ENCODE measurements around the gene SH3RF3.

Gene SH3RF3

DNA sequence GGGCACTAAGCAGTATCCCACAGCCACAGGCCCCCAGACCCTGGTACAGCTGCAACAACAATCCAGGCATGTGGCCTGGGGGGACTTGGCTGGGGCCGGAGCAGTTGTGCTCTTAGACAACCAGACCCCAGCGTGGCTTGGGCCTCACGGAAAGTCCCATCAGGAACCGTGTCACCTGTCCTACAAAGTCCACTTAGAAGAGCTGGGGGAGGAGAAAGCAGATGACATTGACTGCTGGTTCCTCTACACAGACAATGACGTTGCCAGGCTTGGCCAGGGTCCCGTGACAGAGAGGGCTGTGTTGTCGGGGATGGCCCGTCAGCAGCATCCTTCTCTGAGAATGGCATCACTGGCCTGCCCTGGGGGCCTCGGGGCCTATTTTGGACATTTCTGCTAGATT lies 360.3 kb downstream of the SH3RF3 start:
- DNase-seq = no peak

DNA sequence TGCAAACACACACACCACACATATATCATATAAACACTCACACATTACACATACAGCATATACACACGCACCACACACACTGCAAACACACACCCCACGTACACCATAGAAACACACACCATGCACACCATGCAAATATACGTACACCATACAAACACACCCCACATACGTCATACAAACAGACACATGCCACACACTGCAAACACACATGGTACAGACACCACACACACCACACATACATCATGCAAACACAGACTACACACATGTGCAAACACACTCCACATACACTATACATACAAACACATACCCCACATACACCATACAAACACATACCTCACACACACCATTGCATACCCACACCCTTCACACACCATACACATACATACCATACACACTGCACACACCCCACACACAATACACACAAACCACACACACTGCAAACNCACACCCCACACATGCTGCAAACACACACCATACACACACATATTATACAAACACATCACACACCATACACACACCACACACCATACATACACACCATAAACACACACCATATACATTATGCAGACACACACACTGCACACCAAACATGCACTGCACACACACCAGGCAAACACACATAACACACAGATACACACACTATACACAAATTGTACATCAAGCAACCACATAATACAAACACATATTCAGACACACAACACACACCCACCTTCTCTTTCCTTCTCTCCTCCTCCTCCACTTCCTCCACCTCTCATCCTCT lies 364.4 kb downstream of the SH3RF3 start:
- no peak for DNase-seq

DNA sequence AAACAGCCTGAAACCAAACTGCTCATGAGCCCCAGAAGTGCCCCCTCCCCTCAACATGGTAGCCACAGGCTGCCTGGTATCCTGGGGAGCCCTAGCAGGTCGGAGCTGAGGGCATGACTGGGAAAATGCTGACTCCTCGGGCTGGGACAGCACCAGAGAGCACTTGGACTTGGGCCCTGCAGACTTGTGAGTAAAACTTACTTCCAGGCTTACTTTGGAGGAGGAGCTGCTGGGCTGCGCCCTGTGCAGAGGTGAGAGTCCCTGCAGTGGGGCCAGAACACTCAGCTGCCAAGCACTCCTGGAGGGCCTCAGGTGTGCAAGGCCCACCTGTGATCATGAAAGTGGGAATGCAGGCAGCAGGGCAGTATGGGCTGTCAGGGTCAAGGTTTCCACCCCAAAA lies 365.3 kb downstream of the SH3RF3 start:
- no peak for DNase-seq

DNA sequence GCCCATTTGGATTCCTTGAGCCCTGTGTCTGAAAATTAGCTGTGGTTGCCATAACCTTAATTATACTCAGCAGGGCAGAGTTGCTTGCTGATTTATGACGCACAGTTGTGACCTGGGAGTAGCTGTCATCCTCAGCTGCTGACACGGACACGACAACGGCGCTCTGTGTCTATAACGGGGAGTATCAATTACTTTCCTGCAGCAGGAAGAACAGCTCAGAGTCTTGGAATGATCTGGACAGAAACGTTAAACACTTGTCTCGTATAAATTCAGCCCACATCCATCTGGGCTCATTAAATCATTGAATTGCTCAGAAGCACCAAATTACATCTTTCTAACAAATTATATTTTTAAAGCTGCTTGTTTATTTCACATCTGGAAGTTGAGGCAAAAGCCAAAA lies 368.5 kb downstream of the SH3RF3 start:
- DNase-seq = no peak

DNA sequence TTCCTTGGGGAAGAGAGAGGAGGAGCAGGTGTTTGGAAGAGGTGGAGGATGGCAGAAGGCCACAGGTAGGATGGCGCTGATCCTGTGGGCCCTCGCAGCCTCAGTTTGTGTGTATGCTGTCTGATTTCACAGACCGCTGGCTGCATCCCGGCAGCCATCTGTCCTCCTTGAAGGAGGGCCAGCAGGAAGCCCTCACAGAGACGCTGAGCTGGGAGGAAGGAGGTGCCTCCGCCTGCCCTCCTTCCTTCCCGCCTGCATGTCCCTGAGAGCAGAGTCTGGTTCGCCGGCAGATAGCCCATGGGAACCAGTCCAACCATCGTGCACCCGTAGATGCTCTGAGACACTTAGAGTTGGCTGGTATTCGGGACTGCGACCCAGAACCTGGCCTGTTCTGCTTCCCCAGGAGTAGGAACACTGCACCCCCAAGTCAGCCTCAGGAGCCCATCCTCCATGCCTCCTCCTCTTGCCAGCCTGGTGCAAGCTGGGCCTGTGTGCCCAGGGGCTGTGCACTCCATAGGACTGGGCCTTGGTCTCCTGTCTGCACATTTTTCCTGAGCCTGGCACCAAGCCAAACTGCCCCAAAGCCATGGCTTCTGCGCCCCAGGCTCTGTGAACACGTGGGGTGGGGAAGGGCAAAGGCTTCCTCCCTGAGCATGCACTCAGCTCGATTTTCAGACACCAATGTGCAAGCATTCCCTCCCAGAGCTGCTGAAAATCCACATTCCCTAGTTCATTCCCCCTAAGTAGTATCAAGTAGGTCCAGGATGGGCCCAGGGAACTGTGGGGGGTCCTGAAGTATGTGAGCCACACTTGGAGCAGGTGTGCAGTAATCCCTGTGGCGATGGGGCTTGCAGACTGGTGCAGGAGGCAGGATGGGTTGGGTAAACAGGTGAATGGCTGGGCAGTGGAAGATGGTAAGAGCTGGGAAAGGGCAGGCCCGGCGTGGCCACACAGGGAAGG lies 369.2 kb downstream of the SH3RF3 start:
- DNase-seq = no peak

DNA sequence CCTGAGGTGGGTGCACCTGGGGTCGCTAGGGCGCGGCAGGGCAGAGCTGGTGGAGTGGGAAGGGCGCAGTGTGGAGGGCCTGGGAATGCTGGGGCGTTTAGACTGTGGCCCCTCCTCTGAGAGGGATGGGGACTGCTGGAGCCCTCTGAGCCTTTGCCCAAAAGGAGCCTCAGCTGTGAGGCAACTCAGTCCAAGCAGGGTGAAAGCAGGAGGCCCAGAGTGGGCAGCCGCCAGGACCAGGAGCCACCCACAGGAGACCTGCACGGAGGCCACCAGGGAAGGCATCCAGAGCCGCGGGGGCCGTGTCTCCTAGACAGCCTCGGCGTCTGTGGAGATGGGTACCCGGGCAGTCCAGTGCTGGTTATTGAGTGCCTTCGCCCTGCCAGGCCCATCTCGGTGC lies 369.9 kb downstream of the SH3RF3 start:
- no peak for DNase-seq

DNA sequence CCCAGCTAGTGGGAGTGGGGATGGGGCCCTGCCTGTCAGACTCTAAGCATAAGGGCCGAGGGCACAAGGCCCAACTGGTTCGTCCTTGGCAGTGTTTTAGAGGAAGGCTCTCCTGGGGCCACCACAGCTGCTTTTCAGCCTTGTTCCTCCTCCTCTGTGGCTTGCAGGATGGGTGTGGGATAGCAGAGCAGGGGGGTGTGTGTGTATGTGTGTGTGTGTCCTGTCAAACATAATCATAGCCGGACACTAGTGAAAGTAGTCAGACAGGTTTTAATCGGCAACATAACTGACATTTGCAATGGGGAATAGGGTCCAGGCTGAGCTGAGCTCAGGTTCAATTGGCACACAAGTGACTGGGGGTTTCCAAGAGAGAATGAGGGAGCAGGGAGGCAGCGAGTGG lies 370.6 kb downstream of the SH3RF3 start:
- DNase-seq = no peak

DNA sequence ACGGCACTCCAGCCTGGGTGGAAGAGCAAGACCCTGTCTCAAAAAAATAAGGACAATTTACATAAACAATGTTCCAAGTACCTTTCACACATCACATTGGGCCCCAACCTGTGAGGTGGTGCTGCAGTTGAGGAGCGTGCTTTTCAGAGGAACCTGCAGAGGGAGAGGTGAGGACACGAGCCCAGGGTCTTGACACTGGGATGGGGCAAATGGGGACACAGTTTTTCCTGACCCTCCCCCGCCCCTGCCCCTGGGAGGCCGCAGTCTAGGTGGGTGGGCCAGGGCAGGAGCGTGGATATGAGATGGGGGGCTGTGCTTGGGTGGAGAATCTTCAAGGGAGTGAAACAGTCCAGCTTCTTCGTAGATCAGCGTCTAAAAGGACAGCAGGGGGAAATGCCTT lies 371.9 kb downstream of the SH3RF3 start:
- DNase-seq = no peak

DNA sequence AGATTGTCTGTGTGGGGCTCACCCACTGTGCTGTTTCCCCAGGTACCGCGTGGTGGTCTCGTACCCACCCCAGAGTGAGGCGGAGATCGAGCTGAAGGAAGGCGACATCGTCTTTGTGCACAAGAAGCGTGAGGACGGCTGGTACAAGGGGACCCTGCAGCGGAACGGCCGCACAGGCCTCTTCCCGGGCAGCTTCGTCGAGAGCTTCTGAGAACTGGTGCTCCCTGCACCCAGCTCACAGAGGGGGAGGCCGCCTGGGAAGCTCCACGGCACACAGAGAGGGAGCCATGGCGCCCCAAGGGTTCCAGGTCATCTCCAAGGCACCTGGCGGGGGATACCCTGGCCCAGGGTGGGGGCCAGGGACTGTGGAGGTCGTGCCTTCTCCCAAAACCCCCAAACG lies 372.5 kb downstream of the SH3RF3 start:
- DNase-seq = no peak

DNA sequence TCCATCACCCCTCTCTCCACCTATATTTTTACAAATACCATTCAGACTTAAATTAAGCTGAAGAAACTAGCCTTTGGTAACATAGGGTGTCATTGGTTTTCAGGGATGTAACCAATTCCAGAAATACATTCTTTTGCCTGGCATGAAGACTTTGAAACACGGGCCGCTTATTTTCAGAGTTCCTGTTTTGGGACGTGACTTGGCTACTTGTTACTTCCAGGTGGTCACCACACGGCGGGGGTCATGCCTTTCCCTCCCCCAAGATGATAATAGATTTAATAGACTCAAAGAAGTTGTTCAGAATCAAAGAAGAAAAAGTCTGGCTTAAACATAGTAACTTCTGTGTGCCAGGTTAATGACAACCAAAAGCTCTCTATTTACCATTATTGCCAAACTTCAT lies 374.2 kb downstream of the SH3RF3 start:
- DNase-seq = no peak

DNA sequence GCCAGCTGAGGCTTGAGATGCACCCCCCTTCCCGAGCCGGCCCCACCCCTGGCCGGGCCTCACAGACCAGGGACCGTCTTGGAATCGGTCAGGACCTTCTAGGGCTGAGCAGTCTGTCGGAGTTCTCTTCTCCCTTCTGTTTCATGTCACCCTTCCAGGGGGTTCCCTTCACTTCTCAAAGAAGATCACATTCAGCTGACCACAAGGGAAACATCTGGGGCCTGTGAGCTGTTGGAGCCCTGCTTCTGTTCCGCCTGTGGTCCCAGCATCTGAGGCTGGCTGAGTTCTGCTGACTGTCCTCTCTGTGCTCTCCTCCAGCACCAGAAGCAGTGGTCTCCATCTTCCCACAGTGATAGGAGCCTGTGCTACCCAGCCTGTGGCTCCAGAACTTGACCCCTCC lies 378.2 kb downstream of the SH3RF3 start:
- no peak for DNase-seq

DNA sequence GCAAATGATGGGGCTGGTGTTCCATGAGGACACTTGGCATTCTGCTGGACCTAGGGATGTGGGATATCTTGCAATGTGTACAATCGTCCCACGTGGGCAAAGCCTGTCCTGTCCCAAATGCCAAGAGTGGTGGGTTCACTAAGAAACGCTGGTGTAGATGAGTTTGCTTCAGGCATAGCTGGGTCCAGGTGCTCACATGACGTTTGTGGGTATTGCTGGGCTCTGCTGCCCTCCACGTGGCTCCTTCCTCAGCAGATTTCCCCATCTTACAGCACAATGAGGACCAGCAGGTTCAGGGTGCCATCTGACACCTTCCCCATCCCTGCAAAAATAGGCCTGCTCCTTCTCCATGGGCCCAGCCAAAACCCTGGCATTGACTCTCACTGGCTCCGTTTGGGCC lies 378.8 kb downstream of the SH3RF3 start:
- no peak for DNase-seq

DNA sequence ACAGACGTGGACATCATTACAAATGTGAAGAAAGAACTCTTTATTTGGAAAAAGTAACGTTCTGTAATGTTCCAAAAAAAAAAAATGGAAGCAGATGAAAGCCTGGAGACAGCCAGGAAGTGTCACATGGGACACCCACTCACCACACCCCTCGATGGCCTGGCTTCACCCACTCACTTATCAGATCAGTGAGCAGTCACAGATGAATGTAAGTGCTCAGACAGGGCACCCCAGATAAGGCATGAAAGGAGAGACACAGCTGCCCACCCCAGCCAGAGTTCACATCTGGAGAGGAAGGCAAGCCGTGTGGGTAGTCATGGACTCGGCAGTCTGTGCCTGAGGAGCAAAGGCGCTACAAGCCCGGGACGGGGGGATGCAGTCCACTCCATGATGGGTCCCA lies 379.6 kb downstream of the SH3RF3 start:
- DNase-seq = no peak

DNA sequence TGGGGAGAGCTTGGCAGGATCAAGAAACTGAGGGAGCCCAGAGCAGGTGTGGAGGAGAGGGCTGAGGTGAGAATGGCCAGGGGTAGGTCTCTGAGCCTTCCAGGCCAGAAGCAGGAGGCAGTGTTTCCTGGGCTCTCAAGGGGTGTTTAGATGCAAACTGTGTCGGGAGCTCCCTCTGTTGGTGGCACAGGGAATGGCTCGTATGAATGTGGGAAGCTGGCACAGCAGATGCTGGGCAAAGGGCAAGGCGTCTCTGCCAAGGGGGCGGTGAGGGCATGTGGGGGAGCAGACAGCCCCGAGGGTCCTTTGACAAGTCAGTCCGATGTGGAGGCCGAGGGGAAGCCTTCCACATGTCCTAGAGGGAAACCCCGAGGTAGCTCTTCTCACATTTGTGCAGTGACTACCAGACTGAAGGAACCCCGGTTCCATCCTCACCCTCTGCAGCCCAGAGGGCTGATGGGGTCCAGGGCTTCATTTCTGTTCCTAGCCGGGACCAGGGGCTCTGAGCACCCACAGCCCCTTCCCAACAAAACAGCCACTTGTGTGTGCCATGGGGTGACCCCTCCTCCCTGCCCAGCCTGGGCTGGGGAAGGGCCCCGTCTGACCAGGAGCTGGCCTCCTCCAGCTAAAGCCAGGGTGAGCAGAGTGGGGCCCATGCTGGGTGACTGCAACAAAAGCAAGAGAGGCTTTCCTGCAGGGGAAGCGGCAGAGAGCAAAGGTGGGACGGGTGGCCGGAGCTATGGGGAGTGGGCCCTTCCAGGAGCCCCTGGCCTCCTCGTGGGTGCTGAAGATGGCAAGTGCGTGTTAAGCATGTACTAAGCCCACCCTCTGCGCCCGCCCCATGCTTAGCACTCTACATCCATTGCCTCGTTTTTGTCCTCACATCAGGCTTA lies 381.4 kb downstream of the SH3RF3 start:
- DNase-seq = peak; percentile 48

DNA sequence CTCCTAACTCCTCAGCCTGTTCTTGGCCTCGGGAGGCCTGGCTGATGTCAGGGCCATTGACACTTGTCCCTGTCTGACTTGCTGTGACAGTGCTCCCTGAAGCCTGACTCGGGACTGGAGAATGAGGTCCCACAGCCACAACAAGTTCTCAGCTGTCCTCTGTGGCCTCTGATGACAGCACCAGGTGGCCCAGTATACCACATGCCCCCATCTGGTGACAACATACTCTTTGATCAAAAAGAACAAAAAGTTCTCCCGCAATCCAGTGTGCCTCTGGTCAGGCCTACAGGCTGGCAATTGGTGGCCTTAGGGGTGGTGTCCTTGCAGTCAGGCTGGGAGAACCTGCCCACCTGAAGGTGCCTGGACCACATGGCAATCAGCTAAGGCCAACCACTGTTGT lies 382.2 kb downstream of the SH3RF3 start:
- DNase-seq = no peak

DNA sequence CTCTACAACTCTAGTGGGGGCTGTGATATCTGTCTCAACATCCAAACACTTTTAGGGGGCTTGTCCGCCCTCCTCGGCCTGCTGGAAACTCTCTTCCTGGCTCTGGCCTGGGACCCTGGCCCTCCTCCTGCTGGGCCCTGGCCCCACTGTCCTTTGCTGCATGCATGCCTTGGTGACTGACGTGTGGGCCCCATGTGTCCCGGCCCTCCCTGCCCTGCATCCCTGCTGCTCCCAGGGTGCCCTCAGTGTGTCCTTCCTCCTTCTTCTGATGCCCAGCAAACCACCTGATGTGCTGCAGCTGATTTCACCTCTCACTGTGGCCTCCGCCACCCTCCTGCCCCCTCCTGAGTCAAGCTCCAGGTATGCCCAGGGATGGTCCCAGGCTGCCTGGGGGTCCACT lies 383.1 kb downstream of the SH3RF3 start:
- DNase-seq = no peak

DNA sequence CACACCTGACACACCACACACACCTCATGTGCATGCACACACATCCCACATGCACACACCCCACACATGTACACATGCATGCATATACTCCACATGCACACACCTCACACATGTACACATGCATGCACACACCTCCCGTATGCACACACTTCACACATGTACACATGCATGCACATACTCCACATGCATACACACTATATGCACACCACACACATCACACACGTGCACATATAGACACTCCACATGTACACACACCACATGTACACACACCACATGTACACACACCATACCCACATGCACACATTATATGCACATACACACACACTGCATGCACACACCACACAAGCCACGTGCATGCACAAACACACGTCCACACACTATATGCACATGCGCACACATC lies 384.2 kb downstream of the SH3RF3 start:
- no peak for DNase-seq

DNA sequence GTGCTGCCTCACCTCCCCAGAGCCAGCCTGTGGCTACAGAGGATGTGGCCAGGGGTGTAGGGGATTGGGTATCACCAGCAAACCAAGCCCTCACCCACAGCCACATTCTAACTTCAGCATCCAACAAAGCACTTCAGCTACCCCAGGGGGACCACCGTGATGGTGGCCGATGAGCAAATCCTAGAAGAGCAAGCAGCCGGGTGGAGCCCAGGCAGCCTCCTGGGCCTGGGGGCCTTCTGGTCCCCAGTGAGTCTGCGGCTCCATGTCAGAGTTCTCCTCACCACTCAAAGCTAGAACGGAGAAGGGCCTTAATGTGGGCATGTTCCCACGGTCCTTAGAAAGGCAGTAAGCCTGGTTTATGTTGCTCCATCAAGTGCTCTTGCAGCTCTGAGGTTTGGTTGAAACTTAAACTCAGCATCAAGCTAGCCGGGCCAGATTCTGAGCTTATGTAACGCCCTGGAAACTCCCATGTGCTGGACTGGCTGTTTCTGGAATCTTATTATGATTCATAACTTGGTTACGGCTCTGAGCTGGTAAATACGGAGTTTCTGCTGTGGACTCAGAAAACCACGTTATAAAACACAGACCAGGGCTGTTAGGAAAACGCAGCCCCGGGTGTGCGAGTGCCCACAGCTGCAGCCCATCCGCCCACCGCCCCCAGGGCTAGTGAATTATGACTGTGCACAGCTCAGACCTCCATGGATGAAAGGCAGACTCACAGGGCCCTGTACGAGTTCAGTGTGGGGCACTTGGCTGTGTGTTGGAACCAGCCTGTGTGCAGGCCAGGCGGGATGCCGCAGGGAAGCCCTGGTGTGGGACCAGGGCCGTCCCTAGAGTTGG lies 385.0 kb downstream of the SH3RF3 start:
- no peak for DNase-seq

DNA sequence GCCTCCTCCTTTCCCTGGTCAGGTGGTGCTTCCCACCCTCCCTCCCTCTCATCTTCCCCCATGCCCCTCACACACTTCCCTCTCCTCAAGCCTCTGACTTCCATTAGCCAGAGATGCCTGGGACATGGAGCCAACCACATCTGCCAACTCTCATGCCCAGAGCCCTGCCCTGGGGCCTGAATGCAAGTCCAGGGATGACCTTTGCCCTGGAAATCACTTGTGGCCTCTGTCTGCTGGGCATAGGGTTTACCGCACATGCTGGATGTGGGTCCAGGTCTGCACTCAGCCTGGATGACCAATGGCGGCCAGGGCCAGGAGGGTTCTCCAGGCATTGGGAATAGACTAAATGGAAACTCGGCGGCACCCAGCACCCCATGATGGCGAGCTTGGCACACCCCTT lies 385.9 kb downstream of the SH3RF3 start:
- DNase-seq = no peak

DNA sequence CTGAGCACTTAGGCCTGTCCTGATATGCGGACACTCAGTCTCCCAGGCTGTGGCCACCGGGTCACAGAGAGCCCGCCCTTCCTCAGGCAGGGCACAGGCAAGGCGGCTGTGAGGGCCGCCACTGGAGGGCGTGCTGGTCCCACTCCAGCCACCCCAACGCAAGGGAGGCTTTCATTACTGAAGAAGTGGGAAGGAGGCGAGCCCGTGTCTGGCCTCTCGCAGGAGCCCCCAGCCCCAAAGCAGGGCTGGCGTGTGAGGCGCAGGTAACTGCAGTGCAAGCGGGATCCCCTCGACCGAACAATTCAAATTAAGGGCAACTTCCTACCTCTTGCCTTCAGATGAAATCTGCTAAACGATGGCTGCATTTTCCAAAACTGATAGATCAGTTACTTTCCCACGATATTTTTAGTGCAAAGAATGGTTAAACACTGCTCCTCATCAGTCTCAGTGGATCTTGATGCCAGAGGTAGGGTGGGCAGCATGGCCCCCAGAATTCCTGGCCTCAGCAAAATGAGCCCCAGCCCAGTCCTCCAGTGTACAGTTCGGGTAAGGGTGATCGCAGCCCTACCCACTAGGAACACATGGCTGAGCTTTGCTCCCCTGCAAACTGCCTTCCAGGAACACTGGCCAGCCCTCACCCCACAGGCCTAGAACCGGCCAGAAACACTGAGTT lies 387.6 kb downstream of the SH3RF3 start:
- no peak for DNase-seq

DNA sequence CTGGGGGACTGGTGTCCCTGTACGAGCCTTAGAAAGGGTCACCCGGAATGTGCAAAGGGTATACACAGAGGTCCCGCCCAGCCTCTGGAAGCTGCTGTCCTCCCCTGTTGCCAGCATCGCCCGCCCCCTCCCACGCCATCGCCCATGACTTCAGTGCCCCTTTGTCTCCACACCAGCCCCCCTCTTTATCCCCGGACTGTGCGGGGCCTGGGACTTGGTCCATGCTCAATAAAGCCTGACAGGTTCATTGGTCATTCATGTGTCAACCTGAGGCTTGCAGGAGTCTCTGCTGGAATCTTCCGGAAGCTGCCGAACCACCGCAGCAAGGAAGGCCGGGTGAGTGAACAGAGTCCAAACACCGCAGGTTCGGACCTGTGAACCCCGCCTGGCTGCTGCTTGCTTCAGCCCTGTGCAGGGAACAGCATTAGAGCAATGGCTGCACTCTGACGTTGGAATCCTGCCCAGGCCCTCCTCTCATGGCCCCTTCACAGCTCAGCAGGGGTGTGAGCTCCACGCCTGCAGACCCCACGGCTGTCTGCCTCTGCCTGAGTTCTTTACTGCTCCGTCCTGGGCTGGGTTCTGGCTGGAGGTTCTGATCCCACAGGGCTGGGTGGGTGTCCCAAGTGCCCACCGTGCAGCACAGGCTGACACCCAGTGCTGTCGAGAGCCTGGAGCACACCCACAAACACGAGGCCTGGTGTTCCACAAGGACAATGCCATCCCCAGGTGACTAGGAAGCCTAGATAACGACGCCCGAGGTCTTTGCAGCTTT lies 388.3 kb downstream of the SH3RF3 start:
- DNase-seq = no peak

All from NCI-H2029 treated with DMSO at 0.1 percent for 48 hours (cell line).